Measurements from ENCODE around the gene MALT1.

DNA sequence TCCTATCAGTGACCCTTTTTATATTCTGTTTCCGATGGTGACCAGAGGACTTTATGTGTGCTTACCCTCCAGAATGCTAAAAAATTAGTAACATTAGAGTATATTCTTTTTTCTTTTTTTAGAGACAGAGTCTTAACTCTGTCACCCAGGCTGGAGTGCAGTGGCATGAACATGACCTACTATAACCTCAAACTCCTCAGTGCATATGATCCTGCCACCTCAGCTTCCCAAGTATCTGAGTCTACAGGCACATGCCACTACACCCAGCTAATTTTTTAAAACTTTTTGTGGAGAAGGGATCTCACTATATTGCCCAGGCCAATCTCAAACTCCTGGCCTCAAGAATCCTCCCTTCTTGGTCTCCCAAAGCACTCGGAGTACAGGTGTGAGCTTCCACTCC lies 74.6 kb downstream of the MALT1 start:
- TF ChIP-seq TAF1 (IDR thresholded peaks at IDR 0.05; ENCODE audit: borderline replicate concordance, insufficient read depth, low read length) (no peak), POLR2AphosphoS5 (IDR thresholded peaks at IDR 0.05; ENCODE audit: low read depth, low read length) (no peak), REST (IDR thresholded peaks at IDR 0.05; ENCODE audit: insufficient read depth in 1 of 2, low read depth in 2 of 2, low read length in 2 of 2) (no peak), SIN3A (IDR thresholded peaks at IDR 0.05; ENCODE audit: borderline replicate concordance, insufficient read depth, low read length) (no peak), FOXP2 (optimal IDR thresholded peaks at IDR 0.05; ENCODE audit: borderline replicate concordance, extremely low read depth, extremely low read length, insufficient read depth) (no peak)
